ENCODE measurements around the gene KCNA3.
A peak's percentile ranks its signal among the peaks of the same experiment; 100 is the strongest.

KCNA3 gene

DNA sequence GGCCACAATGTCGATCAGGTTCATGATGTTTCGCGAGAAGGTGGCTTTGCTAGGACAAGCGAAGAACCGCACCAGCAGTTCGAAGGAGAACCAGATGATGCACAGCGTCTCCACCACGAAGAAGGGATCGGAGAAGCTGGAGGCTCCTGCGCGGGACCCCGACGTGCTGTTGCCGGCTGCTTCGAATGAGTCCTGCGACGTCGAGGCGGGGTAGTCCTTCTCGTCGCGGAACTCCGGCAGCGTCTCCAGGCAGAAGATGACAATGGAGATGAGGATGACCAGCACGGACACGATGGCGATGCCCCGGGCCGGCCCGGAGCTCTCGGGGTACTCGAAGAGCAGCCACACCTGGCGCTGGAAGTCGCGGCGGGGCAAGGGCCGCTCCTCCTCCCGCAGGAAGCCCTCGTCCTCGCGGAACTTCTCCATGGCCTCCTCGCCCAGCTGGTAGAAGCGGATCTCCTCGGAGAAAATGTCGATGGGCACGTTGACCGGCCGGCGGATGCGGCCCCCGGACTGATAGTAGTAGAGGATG, 869 bp downstream of the KCNA3 start:
- TF ChIP-seq, protein P1, sequence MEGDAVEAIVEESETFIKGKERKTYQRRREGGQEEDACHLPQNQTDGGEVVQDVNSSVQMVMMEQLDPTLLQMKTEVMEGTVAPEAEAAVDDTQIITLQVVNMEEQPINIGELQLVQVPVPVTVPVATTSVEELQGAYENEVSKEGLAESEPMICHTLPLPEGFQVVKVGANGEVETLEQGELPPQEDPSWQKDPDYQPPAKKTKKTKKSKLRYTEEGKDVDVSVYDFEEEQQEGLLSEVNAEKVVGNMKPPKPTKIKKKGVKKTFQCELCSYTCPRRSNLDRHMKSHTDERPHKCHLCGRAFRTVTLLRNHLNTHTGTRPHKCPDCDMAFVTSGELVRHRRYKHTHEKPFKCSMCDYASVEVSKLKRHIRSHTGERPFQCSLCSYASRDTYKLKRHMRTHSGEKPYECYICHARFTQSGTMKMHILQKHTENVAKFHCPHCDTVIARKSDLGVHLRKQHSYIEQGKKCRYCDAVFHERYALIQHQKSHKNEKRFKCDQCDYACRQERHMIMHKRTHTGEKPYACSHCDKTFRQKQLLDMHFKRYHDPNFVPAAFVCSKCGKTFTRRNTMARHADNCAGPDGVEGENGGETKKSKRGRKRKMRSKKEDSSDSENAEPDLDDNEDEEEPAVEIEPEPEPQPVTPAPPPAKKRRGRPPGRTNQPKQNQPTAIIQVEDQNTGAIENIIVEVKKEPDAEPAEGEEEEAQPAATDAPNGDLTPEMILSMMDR (IDR thresholded peaks at IDR 0.05; ENCODE audit: insufficient read depth, low read depth, low read length, missing control alignments): no peak
- peak; percentile 22 for DNase-seq (ENCODE audit: low read depth)
- H3K4me3 ChIP-seq (ENCODE audit: low read depth, low read length): peak overlapping the region; percentile 83

DNA sequence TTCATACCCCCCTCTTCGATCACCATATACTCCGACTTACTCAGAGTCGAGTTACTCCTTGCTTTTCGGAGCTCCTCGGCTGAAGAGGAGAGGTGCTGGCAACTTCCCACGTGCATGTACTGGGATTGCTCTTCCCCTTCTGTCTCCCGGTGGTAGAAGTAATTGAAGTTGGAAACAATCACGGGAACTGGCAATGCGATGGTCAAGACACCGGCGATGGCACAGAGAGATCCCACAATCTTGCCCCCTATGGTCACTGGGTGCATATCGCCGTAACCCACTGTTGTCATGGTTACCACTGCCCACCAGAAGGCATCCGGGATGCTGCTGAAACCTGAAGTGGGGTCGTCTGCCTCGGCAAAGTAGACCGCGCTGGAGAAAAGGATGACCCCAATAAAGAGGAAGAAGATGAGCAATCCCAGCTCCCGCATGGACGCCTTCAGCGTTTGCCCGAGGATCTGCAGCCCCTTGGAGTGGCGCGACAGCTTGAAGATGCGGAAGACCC, 1.5 kb downstream of the KCNA3 start:
- peak overlapping the region; percentile 83 for H3K4me3 ChIP-seq (ENCODE audit: low read depth, low read length)
- TF ChIP-seq, protein P1 (IDR thresholded peaks at IDR 0.05; ENCODE audit: insufficient read depth, low read depth, low read length, missing control alignments): peak; percentile 7
- DNase-seq (ENCODE audit: low read depth): peak; percentile 55

DNA sequence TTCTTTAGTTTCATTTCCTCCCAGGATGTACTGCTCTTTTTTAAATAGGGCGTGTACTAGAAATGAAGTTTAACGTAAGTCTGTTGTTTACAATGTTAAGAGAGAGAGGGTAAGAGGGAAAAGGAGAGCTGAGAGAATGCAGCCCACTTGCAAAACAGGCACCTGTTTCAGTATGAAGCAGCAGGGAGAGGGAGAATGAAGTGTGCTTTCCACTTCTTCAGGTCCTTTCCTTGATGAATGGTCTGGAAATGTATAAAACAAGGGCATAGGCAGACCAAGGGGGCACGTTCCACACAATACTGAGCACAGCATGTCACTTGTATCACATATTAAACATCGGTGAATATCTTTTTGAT, 2.0 kb downstream of the KCNA3 start:
- peak overlapping the region; percentile 83 for H3K4me3 ChIP-seq (ENCODE audit: low read depth, low read length)
- TF ChIP-seq, protein P1 (IDR thresholded peaks at IDR 0.05; ENCODE audit: insufficient read depth, low read depth, low read length, missing control alignments): no peak
- DNase-seq (ENCODE audit: low read depth): peak; percentile 78

DNA sequence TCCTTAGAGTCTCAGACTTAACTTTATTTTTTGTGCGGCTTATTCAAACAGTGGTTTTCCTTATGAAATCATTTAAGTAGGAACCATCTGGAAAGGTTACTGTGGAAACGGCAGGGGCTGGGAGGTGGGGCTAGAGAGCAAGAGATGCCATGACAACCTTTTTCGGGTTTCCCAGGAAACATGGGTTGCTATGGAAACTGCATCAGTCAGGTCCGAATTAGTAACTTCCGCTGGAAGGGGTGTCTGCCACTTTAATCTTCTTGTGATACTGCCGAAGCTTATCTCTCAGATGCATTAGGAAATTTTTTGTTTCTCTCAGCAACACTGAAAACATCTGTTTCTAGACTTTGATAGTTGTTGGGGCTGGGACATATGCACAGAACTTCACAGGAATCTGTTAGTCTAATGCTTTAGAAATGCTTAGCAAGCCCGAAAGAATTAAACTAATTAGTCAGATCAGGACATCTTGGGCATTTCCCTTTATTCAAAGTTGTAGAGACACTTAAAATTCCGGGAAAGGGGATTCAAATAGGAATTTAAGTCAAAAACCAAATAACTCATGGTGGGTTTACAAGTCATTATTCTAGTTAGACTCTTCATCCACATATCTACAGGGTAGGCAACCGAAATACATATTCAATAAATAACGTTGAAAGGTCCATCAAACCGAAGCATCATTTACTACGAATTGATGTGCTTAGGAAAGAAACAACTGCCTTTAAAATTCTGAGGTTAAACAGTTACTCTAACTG, 2.6 kb downstream of the KCNA3 start:
- H3K4me3 ChIP-seq (ENCODE audit: low read depth, low read length): peak overlapping the region; percentile 83
- peak; percentile 85 for DNase-seq (ENCODE audit: low read depth)

DNA sequence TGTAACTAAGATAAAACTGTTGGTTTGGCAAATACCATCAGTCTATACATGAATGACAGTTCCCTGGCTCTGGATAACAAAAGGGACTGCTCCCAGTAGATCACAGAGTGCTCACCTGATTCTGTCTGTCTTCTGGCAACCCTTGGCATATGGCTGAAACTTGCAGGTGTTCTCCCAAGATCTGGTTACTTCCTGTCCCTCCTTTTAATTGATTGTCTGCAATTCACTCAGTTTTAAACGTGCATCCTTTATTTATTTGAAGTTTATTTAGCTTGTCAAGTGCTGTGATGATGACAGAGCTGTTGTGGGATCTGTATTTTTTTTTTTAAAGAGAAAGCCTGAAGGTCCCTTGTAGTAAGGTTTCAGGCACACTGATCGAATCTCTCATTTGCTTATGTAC, 3.4 kb downstream of the KCNA3 start:
- peak; percentile 30 for DNase-seq (ENCODE audit: low read depth)
- H3K4me3 ChIP-seq (ENCODE audit: low read depth, low read length): peak overlapping the region; percentile 83
- TF ChIP-seq, protein P1 (IDR thresholded peaks at IDR 0.05; ENCODE audit: insufficient read depth, low read depth, low read length, missing control alignments): no peak

More for the DNA sequence above, 2.6 kb downstream of the KCNA3 start:
- TF ChIP-seq, protein P1 (IDR thresholded peaks at IDR 0.05; ENCODE audit: insufficient read depth, low read depth, low read length, missing control alignments): no peak

DNA sequence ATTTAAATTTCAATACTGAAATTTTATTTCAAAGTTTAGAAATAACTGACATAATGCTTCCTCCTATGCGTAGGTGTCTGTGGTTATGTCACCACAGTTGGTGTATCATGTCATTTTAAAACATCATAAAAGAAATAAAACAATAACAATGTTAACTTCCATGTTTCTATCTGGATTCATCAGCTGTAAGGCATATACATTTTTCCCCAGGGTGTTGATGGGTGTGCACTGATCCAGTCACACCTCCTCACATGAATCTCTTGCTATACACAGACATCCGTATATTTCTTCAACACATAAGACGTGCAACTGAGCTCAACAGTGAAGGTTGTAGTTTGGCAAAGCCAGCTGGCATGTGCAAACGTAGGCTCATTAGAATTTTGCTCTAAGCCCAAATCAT, 6.2 kb downstream of the KCNA3 start:
- no peak for DNase-seq (ENCODE audit: low read depth)
- no peak overlapping the region; the same call in 1 of the 2 replicates for H3K4me3 ChIP-seq (ENCODE audit: low read depth, low read length)
- TF ChIP-seq, protein P1 (IDR thresholded peaks at IDR 0.05; ENCODE audit: insufficient read depth, low read depth, low read length, missing control alignments): no peak

Data from GM12865 (cell line).